NB4 (cell line): ENCODE data around the gene BRWD1.

Source experiments
- MAX ChIP-seq: IDR thresholded peaks from 2 replicates; pipeline ENCODE4 v1.6.1; 2011; ENCODE audit warnings: low read depth, low read length
- MYC ChIP-seq: IDR thresholded peaks from 2 replicates; pipeline ENCODE4 v1.6.1; 2011; ENCODE audit warnings: low read depth, low read length
- POLR2A ChIP-seq: IDR thresholded peaks from 2 replicates; pipeline ENCODE4 v1.6.1; 2011; ENCODE audit warnings: mild to moderate bottlenecking; ENCODE audit not compliant: insufficient read length; ENCODE audit errors: extremely low read depth
- TF ChIP-seq, protein P1 (sequence below): IDR thresholded peaks from one replicate; pipeline ENCODE4 v1.5.1; 2012; ENCODE audit warnings: low read depth, low read length

- TF ChIP-seq, protein P1, sequence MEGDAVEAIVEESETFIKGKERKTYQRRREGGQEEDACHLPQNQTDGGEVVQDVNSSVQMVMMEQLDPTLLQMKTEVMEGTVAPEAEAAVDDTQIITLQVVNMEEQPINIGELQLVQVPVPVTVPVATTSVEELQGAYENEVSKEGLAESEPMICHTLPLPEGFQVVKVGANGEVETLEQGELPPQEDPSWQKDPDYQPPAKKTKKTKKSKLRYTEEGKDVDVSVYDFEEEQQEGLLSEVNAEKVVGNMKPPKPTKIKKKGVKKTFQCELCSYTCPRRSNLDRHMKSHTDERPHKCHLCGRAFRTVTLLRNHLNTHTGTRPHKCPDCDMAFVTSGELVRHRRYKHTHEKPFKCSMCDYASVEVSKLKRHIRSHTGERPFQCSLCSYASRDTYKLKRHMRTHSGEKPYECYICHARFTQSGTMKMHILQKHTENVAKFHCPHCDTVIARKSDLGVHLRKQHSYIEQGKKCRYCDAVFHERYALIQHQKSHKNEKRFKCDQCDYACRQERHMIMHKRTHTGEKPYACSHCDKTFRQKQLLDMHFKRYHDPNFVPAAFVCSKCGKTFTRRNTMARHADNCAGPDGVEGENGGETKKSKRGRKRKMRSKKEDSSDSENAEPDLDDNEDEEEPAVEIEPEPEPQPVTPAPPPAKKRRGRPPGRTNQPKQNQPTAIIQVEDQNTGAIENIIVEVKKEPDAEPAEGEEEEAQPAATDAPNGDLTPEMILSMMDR, result no peak
- TF ChIP-seq POLR2A (no peak), MAX (no peak), MYC (no peak)
Observed at GRCh38 chr21:39141502-39141901, 171.9 kb downstream of the BRWD1 start.
